22Rv1 (cell line): ENCODE results near the gene GPR156.

Experiments
- ZFX ChIP-seq: fragments of 450-650 bp; IDR thresholded peaks from 2 replicates; pipeline ENCODE4 v1.6.1; 2017; ENCODE audit warnings: antibody characterized with exemption, borderline replicate concordance
- TF ChIP-seq, protein P1 (sequence below): fragments of 450-650 bp; IDR thresholded peaks from 2 replicates; pipeline ENCODE4 v1.5.1; 2017; ENCODE audit warnings: mild to moderate bottlenecking

DNA sequence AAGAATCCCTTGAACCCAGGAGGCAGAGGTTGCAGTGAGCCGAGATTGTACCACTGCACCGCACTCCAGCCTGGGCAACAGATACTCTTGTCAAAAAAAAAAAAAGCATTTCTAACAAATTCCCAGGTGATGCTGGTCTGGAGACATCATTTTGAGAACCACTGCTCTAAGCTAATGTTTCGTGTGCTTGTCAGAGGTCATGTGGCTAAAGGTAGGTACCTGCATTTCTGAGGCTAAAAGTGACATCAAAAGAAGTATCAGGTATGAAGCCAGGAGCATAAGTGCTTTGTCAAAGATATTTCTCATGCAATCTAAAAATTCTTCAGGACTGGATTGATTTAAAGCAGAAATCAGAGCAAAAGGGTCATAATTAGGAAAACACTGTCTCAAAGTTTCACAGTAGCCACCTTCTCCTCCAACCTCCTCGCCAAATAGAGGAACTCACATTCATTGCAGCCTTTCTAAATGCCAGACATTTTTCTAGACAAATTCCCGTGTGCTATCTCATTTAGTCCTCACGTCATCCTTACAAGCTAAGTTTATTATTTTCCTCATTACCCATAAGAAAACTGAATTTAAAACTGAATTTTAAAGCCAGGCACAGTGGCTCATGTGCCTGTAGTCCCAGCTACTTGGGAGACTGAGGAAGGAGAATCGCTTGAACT is 165.0 kb downstream of the GPR156 start:
- TF ChIP-seq, protein P1, sequence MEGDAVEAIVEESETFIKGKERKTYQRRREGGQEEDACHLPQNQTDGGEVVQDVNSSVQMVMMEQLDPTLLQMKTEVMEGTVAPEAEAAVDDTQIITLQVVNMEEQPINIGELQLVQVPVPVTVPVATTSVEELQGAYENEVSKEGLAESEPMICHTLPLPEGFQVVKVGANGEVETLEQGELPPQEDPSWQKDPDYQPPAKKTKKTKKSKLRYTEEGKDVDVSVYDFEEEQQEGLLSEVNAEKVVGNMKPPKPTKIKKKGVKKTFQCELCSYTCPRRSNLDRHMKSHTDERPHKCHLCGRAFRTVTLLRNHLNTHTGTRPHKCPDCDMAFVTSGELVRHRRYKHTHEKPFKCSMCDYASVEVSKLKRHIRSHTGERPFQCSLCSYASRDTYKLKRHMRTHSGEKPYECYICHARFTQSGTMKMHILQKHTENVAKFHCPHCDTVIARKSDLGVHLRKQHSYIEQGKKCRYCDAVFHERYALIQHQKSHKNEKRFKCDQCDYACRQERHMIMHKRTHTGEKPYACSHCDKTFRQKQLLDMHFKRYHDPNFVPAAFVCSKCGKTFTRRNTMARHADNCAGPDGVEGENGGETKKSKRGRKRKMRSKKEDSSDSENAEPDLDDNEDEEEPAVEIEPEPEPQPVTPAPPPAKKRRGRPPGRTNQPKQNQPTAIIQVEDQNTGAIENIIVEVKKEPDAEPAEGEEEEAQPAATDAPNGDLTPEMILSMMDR, result no peak
- no peak for TF ChIP-seq ZFX
